Vagina (tissue), 2 donors: ENCODE measurements around the gene THTPA. TPM values are rescaled to one million over a fixed set of nuclear protein-coding genes. Genes with fewer than 3 reads are reported as not detected.

Experiments used
- DNase-seq, 2 donors: peaks; one replicate each; pipeline ENCODE4 v3.0.0-alpha.2; 2017; ENCODE audit errors: extremely low spot score in 2 of 2
- H3K27ac ChIP-seq: fragments of 200-600 bp; sonication (generic); one replicate; pipeline ENCODE4 v1.5.1; 2019
- H3K27me3 ChIP-seq: fragments of 200-600 bp; sonication (generic); one replicate; pipeline ENCODE4 v1.5.1; 2019
- H3K36me3 ChIP-seq, 2 donors: fragments of 200-600 bp; sonication (generic); one replicate each; pipeline ENCODE4 v1.5.1; 2017 to 2019
- H3K4me1 ChIP-seq: fragments of 200-600 bp; sonication (generic); one replicate; pipeline ENCODE4 v1.5.1; 2019
- H3K4me3 ChIP-seq, 2 donors: fragments of 200-600 bp; sonication (generic); 1 replicate in 1 of 2; 2 replicates in 1 of 2; pipeline ENCODE4 v1.5.1; 2016 to 2019
- H3K9me3 ChIP-seq: fragments of 200-600 bp; sonication (generic); one replicate; pipeline ENCODE4 v1.5.1; 2019
- POLR2A ChIP-seq, 2 donors: fragments of 450-650 bp; IDR thresholded peaks; one replicate each; pipeline ENCODE4 v1.6.1; 2017; ENCODE audit warnings: antibody characterized with exemption in 2 of 2, mild to moderate bottlenecking in 2 of 2, moderate library complexity in 2 of 2
- POLR2AphosphoS5 ChIP-seq, 2 donors: sonication (generic); formaldehyde crosslinking; IDR thresholded peaks; one replicate each; pipeline ENCODE4 v1.9.0; 2017; ENCODE audit warnings: antibody characterized with exemption in 2 of 2, mild to moderate bottlenecking in 2 of 2, low read depth in 1 of 2; ENCODE audit not compliant: insufficient read depth in 1 of 2
- intact Hi-C: fragments of 100-400 bp; cut with DNase I; formaldehyde crosslinking; loops from one replicate; pipeline ENCODE4 v1.15.1; 2023
- total RNA-seq: library from RNA; depleted of rRNA; stranded (reverse); fragments of >200 nt; gene quantifications from one replicate; pipeline ENCODE4 v1.2.3, GENCODE V29; 2016
- TF ChIP-seq, protein P1 (sequence below), 3 experiments: fragments of 450-650 bp in 2 of 3; fragments of 200-600 bp in 1 of 3; sonication (generic) in 1 of 3; IDR thresholded peaks; one replicate each; pipeline ENCODE4 v1.5.1; 2017 to 2019; ENCODE audit warnings: antibody characterized with exemption in 3 of 3, mild to moderate bottlenecking in 2 of 3, moderate library complexity in 2 of 3

The THTPA gene
- total RNA-seq, 1 donor from 2014 or later = 15.0 TPM

DNA sequence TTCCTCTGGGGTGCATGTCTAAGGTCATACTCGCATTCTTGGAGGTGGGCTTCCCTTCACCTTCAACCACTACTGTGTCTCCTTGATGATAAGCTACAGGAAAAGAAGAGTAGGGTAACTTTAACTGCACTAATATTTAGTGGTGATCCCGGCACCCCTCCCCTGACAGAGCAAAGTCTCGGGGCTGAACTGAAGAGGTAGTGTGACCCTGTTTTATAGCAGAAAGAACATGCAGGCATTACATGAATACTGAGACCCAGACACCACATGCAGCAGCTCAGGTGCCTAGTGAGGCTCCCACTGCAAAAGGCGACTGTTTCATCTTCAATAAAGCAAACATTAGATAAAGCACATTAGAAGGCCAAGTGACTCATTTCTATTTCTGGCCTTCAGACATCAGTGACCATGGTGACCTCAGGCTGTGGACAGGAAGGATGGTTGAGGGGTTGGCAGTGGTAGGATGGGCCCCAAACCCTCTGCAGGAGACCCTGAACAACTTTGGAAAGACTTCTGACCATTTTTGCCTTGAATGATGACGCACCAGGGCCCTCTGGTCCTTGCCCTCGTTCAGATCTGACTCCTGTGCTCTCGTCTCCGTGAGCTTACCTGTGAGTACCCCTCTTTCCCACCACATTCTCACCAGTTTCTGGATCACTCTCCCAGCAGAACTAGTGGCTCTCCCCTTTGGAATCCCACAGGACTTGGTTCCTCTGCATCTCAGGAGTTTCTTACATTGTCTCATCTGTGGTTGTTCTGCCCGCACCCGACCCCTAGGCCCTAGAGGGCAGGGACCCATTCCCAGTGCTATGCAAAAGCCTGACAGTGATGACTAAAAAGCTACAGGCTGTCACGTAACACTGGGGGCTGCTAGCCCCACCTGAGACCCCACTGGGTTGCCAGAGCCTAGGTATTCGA is 46.4 kb downstream of the THTPA start:
- Histone ChIP-seq H3K9me3 (no peaks in the 10 kb centered on the region), H3K4me3 (no peak overlapping the region), H3K36me3 (no peaks in the 10 kb centered on the region), H3K27ac (no peak overlapping the region), H3K27me3 (no peaks in the 10 kb centered on the region), H3K4me1 (no peaks in the 10 kb centered on the region)
- intact Hi-C loops = no loop called here
- TF ChIP-seq, protein P1, sequence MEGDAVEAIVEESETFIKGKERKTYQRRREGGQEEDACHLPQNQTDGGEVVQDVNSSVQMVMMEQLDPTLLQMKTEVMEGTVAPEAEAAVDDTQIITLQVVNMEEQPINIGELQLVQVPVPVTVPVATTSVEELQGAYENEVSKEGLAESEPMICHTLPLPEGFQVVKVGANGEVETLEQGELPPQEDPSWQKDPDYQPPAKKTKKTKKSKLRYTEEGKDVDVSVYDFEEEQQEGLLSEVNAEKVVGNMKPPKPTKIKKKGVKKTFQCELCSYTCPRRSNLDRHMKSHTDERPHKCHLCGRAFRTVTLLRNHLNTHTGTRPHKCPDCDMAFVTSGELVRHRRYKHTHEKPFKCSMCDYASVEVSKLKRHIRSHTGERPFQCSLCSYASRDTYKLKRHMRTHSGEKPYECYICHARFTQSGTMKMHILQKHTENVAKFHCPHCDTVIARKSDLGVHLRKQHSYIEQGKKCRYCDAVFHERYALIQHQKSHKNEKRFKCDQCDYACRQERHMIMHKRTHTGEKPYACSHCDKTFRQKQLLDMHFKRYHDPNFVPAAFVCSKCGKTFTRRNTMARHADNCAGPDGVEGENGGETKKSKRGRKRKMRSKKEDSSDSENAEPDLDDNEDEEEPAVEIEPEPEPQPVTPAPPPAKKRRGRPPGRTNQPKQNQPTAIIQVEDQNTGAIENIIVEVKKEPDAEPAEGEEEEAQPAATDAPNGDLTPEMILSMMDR (IDR thresholded peaks at IDR 0.05) = no peak
- TF ChIP-seq POLR2AphosphoS5 (IDR thresholded peaks at IDR 0.05; ENCODE audit: insufficient read depth in 1 of 2, low read depth in 1 of 2) = no peak
- TF ChIP-seq POLR2A (IDR thresholded peaks at IDR 0.05) = no peak
- DNase-seq = no peak

DNA sequence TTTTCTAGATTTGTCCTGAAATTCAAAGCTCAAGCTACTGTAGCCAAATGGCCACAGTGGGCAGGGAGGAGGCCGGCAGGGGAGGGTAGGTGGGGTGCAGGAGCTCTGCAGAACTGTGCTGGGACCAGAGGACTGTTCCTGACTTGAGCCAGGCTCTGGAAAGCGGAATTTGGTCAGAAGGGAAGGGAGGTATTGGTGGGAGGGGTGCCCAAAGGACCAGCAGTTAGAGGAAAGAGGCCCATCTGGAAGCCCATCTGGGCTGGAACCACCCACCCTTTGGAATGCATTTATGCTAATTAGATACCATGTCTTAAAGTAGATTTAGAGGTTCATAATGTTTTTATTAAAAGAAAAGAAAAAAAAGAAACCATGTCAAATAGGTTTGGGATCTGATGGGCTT is 47.0 kb downstream of the THTPA start:
- intact Hi-C loops = no loop called here
- H3K36me3 ChIP-seq = no peaks in the 10 kb centered on the region
- no peaks in the 10 kb centered on the region for H3K9me3 ChIP-seq
- H3K27ac ChIP-seq = no peak overlapping the region
- TF ChIP-seq POLR2A (IDR thresholded peaks at IDR 0.05) (no peak), POLR2AphosphoS5 (IDR thresholded peaks at IDR 0.05; ENCODE audit: insufficient read depth in 1 of 2, low read depth in 1 of 2) (no peak)
- TF ChIP-seq, protein P1 (IDR thresholded peaks at IDR 0.05) = no peak
- no peaks in the 10 kb centered on the region for H3K27me3 ChIP-seq
- no peaks in the 10 kb centered on the region for H3K4me1 ChIP-seq
- DNase-seq = no peak
- no peak overlapping the region for H3K4me3 ChIP-seq

DNA sequence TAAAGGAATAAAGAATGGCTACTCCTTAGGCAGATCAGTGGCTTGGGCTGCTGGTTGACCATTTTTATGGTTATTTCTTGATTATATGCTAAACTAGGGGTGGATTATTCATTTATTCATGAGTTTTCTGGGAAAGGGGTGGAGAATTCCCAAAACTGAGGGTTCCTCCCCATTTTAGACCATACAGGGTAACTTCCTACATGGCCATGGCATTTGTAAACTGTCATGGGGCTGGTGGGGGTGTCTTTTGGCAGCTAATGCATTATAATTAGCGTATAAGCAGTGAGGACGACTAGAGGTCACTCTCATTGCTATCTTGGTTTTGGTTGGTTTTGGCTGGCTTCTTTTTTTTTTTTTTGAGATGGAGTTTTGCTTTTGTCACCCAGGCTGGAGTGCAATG is 48.1 kb downstream of the THTPA start:
- Histone ChIP-seq H3K4me3 (no peak overlapping the region), H3K27me3 (no peaks in the 10 kb centered on the region), H3K9me3 (no peaks in the 10 kb centered on the region), H3K4me1 (no peaks in the 10 kb centered on the region), H3K36me3 (no peaks in the 10 kb centered on the region), H3K27ac (no peak overlapping the region)
- DNase-seq = no peak
- TF ChIP-seq, protein P1 (IDR thresholded peaks at IDR 0.05) = no peak
- TF ChIP-seq POLR2A (IDR thresholded peaks at IDR 0.05) (no peak), POLR2AphosphoS5 (IDR thresholded peaks at IDR 0.05; ENCODE audit: insufficient read depth in 1 of 2, low read depth in 1 of 2) (no peak)
- intact Hi-C loops = no loop called here

DNA sequence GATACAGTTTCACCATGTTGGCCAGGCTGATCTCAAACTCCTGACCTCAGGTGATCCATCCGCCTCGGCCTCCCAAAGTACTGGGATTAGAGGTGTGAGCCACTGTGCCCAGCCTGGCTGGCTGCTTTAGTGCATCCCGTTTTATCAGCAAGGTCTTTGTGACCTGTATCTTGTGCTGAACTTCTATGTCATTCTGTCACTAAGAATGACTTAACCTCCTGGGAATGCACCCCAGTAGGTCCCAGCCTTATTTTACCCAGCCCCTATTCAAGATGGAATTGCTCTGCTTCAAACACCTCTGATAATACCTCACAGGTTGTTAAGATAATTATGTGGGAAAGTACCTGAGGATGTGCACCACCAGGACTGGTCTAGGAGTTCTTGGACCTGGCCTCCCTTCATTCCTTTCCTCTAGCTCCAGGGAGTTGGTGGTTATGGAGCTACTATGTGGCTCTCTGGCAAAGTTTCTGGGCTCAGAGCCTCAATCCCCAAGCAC is 48.7 kb downstream of the THTPA start:
- Histone ChIP-seq H3K36me3 (no peaks in the 10 kb centered on the region), H3K9me3 (no peaks in the 10 kb centered on the region), H3K27me3 (no peaks in the 10 kb centered on the region), H3K27ac (no peak overlapping the region), H3K4me3 (no peak overlapping the region), H3K4me1 (no peaks in the 10 kb centered on the region)
- TF ChIP-seq, protein P1 (IDR thresholded peaks at IDR 0.05) = no peak
- no peak for TF ChIP-seq POLR2AphosphoS5 (IDR thresholded peaks at IDR 0.05; ENCODE audit: insufficient read depth in 1 of 2, low read depth in 1 of 2)
- no peak for TF ChIP-seq POLR2A (IDR thresholded peaks at IDR 0.05)
- no peak for DNase-seq
- intact Hi-C loops = no loop called here
